Hindlimb muscle (tissue), 1 donor: ENCODE results near the gene PDIA5. TPM values are rescaled to one million over a fixed set of nuclear protein-coding genes. Genes with fewer than 3 reads are reported as not detected.
A peak's percentile ranks its signal among the peaks of the same experiment; 100 is the strongest.

Experiments used
- DNase-seq: peaks from one replicate; pipeline ENCODE4 v3.0.0-alpha.2; 2013
- polyA plus RNA-seq: library from polyadenylated mRNA; unstranded; fragments of 120-200 nt; gene quantifications from one replicate; pipeline ENCODE4 v1.2.1, GENCODE V29; 2013; ENCODE audit not compliant: insufficient read length

PDIA5 gene
- polyA plus RNA-seq, 1 donor, result 16.4 TPM

DNA sequence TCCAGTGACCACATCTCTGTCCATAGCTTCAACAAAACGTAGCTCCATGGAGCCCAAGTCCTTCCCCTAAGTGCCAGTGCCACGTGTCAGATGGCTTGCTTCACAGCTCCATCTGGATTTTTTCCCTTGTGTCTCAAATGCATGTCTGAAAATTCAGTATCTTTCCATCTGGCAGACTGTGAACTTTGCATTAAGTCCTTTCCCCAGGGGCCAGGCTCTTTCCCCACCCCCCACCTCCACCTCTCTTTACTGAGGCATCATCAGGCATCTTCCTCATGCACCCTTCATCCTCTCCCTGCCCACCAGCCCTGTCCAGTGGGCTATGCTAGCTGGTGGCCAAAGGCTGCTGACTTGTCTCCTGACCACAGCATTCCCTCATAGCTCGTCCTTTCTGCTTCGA is 53.7 kb downstream of the PDIA5 start:
- DNase-seq, result no peak

DNA sequence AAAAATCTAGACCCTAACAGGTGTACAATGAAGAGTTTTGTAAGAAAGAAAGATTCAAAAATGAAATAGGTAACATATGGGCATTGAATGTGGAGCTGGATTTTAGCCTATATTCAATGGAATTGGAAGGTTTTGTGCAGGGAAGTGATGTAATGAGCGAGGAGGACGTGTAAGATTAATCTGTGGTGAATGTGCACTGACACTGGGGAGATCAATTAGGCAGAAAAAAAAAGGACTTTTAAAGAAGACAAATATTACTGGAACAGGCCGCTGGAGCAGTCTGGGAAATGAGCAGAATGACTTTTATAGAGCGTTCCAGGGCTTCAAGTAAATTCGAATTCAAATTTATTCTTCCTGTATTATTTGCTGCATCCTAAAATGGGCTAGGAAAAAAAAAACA is 55.2 kb downstream of the PDIA5 start:
- no peak for DNase-seq

GRCh38 chr3:123122525-123123315 is 55.9 kb downstream of the PDIA5 start:
- no peak for DNase-seq

DNA sequence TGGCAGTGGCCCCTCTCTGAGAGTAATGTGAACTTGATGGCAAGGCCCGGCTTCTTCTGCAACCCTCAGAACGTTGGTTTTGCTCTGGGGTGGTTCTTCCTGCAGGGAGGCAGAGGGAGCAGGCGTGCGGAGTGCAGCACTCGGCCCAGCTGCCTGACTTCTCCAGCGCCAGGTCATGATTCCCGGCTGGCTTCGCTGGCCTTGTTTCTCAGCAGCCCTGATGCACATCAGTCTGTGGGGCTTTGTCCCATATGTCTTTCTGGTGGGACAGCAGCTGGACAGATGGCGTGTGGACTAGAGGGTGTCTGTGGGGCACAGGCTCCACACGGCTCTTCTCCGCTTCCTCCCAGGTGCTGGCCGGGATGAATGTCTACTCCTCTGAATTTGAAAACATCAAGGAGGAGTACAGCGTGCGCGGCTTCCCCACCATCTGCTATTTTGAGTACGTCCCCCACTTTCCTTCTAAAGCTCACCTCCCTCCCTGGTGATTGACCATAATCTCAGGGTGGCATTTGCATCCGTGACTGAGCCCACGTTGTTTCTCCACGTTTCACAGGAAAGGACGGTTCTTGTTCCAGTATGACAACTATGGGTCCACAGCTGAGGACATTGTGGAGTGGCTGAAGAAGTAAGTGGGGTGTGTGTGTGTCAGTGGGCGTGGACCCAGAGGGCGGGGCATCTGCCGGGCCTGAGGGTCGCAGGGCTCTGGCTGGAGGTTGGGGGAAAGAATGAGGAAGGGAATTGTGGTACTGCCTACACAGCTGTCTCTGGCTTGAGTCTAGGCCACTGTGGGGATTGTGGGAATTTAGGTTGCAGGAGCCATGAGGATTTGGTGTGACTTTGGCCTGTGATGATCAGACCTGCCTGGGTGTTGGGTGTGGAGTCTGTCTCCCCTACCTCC is 57.1 kb downstream of the PDIA5 start:
- DNase-seq, result no peak

GRCh38 chr3:123124971-123125370 is 58.1 kb downstream of the PDIA5 start:
- DNase-seq, result no peak

GRCh38 chr3:123126031-123126430 is 59.2 kb downstream of the PDIA5 start:
- no peak for DNase-seq

- DNase-seq, result no peak
Measured at GRCh38 chr3:123126653-123127052, 59.8 kb downstream of the PDIA5 start.

- no peak for DNase-seq
Measured at GRCh38 chr3:123129092-123129491, 62.3 kb downstream of the PDIA5 start.

GRCh38 chr3:123129532-123129931 is 62.7 kb downstream of the PDIA5 start:
- no peak for DNase-seq

GRCh38 chr3:123130079-123130750 is 63.4 kb downstream of the PDIA5 start:
- no peak for DNase-seq

GRCh38 chr3:123134671-123135070 is 67.8 kb downstream of the PDIA5 start:
- DNase-seq, result no peak

GRCh38 chr3:123137001-123137400 is 70.2 kb downstream of the PDIA5 start:
- no peak for DNase-seq

- peak; percentile 49 for DNase-seq
Measured at GRCh38 chr3:123138839-123139444, 72.1 kb downstream of the PDIA5 start.

GRCh38 chr3:123139522-123139921 is 72.7 kb downstream of the PDIA5 start:
- DNase-seq, result no peak

GRCh38 chr3:123140550-123140949 is 73.7 kb downstream of the PDIA5 start:
- no peak for DNase-seq

GRCh38 chr3:123141276-123141675 is 74.5 kb downstream of the PDIA5 start:
- DNase-seq, result no peak

GRCh38 chr3:123143669-123144411 is 77.0 kb downstream of the PDIA5 start:
- no peak for DNase-seq

DNA sequence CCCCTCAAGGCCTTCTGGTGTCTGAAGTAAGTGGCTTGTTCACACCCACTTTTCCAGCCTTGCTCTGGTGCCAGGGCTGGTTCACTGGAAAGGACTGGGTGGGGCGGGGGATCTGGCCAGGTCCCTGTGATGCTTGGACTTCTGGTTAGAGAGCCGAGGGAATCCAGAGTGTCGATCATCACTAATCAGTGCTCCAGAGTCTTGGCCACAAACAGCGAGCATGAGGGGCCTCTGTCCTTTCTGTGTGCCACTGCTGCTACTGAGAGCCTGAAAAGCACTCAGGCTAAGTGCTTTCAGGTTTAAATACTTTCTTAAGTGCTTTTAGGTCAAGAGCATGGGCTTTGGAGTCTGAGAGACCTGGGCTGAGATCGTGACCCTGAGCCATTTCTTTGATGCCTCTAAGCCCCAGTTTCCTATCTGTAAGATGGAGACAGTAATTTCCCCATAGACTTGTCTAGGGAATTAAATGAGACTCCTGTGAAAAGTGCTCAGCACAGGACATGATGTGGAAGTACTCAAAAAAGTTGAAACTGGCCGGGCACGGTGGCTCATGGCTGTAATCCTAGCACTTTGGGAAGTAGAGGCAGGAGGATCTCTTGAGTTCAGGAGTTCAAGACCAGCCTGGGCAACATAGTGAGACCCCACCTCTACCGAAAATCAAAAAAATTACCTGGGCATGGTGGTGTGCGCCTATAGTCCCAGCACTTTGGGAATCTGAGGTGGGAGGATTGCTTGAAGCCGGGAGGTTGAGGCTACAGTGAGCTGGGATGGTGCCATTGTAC is 81.1 kb downstream of the PDIA5 start:
- DNase-seq, result no peak

DNA sequence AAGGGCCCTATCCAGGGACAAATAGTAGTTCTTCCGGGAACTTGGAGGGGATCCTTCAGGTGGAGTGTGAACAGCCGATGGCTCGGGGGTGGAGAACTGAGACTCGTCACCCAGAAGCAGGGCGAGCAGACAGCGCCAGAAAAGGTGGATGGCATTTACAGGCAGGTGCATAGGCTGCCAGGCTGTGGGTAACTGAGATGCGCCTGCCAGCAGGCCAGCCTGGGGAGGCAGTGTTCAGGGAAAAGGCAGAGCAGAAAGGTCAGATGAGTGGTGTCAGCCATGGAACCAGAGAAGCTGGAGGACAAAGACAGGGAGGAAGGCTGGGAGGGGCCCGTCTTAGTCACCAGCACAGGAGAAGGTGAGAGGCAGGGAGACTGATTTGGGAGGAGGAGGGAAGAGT is 81.9 kb downstream of the PDIA5 start:
- DNase-seq, result no peak

DNA sequence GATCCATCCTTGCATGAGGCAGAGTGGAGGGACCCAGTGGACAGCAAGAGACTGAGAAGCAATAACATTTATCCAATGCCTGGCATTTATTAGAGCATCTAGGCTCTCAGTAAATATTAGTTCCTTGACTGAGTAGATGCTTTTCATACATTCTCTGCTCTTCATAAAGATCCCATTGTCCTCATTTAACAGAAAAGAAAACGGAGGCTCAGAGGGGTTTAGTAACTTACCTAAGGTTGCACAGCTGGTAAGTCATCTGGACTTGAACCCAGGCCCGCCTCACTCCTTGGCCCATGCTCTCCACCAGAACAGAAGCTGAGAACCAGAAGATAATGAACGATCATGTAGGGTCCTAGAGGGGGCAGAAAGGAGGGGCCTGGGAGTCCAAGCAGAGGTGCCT is 82.7 kb downstream of the PDIA5 start:
- no peak for DNase-seq
